Trophoblast cell (in vitro differentiated cells and primary cell): ENCODE data around the gene LYVE1.
A peak's percentile ranks its signal among the peaks of the same experiment; 100 is the strongest.

ENCODE experiments used
- DNase-seq, 2 donors: peaks; one replicate each; pipeline ENCODE4 v3.0.0-alpha.2; 2016
- H2AFZ ChIP-seq: 2 replicates; pipeline ENCODE4 v1.6.1; 2013; ENCODE audit warnings: low read length, moderate library complexity, mild to moderate bottlenecking; ENCODE audit not compliant: insufficient read depth, poor library complexity
- H2AK5ac ChIP-seq: 2 replicates; pipeline ENCODE4 v1.6.1; 2013; ENCODE audit warnings: mild to moderate bottlenecking, low read length
- H2BK120ac ChIP-seq: 2 replicates; pipeline ENCODE4 v1.6.1; 2013; ENCODE audit warnings: low read length, mild to moderate bottlenecking, moderate library complexity; ENCODE audit not compliant: insufficient read depth, poor library complexity
- H2BK12ac ChIP-seq: 2 replicates; pipeline ENCODE4 v1.6.1; 2013; ENCODE audit warnings: mild to moderate bottlenecking, low read length, moderate library complexity
- H2BK5ac ChIP-seq: 2 replicates; pipeline ENCODE4 v1.6.1; 2013; ENCODE audit warnings: low read length, low read depth, moderate library complexity, mild to moderate bottlenecking; ENCODE audit not compliant: poor library complexity
- H3K14ac ChIP-seq: 2 replicates; pipeline ENCODE4 v1.6.1; 2013; ENCODE audit warnings: mild to moderate bottlenecking, low read length
- H3K18ac ChIP-seq: 2 replicates; pipeline ENCODE4 v1.6.1; 2013; ENCODE audit warnings: mild to moderate bottlenecking, low read length
- H3K23ac ChIP-seq: 2 replicates; pipeline ENCODE4 v1.6.1; 2013; ENCODE audit warnings: low read length
- H3K27ac ChIP-seq: 2 replicates; pipeline ENCODE4 v1.5.1; 2013; ENCODE audit warnings: low read depth, mild to moderate bottlenecking, inconsistent platforms, low read length, moderate library complexity
- H3K27me3 ChIP-seq: 2 replicates; pipeline ENCODE4 v1.6.1; 2013; ENCODE audit warnings: inconsistent platforms, mild to moderate bottlenecking, low read length, moderate library complexity; ENCODE audit not compliant: insufficient read depth
- H3K36me3 ChIP-seq, 2 experiments: 1 replicate in 1 of 2; 2 replicates in 1 of 2; pipeline ENCODE4 v1.6.1; 2013; ENCODE audit warnings: low read length in 2 of 2, mild to moderate bottlenecking in 2 of 2, moderate library complexity in 1 of 2; ENCODE audit not compliant: insufficient read depth in 2 of 2, control insufficient read depth in 1 of 2
- H3K4ac ChIP-seq: 2 replicates; pipeline ENCODE4 v1.6.1; 2013; ENCODE audit warnings: low read depth, mild to moderate bottlenecking, low read length, moderate library complexity
- H3K4me1 ChIP-seq, 2 experiments: 1 replicate in 1 of 2; 2 replicates in 1 of 2; pipeline ENCODE4 v1.6.1; 2013; ENCODE audit warnings: low read length in 2 of 2, mild to moderate bottlenecking in 2 of 2, moderate library complexity in 1 of 2; ENCODE audit not compliant: insufficient read depth in 2 of 2, control insufficient read depth in 1 of 2
- H3K4me2 ChIP-seq: 2 replicates; pipeline ENCODE4 v1.6.1; 2013; ENCODE audit warnings: inconsistent platforms, mild to moderate bottlenecking, low read length, moderate library complexity
- H3K4me3 ChIP-seq: 2 replicates; pipeline ENCODE4 v1.5.1; 2013; ENCODE audit warnings: mild to moderate bottlenecking, low read depth, low read length, inconsistent platforms
- H3K79me1 ChIP-seq: one replicate; pipeline ENCODE4 v1.6.1; 2013; ENCODE audit warnings: low read length
- H3K79me2 ChIP-seq: 2 replicates; pipeline ENCODE4 v1.6.1; 2013; ENCODE audit warnings: low read length, mild to moderate bottlenecking; ENCODE audit not compliant: control insufficient read depth, insufficient read depth, poor library complexity
- H3K9ac ChIP-seq: 2 replicates; pipeline ENCODE4 v1.6.1; 2013; ENCODE audit warnings: mild to moderate bottlenecking, low read length
- H3K9me3 ChIP-seq: 2 replicates; pipeline ENCODE4 v1.6.1; 2013; ENCODE audit warnings: low read depth, mild to moderate bottlenecking, control low read depth, inconsistent platforms, low read length; ENCODE audit not compliant: insufficient read depth
- H4K12ac ChIP-seq: 2 replicates; pipeline ENCODE4 v1.6.1; 2013; ENCODE audit warnings: low read depth, mild to moderate bottlenecking, low read length, moderate library complexity
- H4K8ac ChIP-seq: 2 replicates; pipeline ENCODE4 v1.6.1; 2013; ENCODE audit warnings: low read depth, mild to moderate bottlenecking, low read length, moderate library complexity
- H4K91ac ChIP-seq: one replicate; pipeline ENCODE4 v1.6.1; 2013; ENCODE audit warnings: low read depth, mild to moderate bottlenecking, low read length, moderate library complexity
- WGBS: extraction: QIAGEN DNeasy Blood & Tissue Kit; methylation state at CpG from one replicate; pipeline ENCODE4 v1.1.7; 2013; ENCODE audit warnings: missing lambda C conversion rate; ENCODE audit not compliant: insufficient read length, insufficient coverage; ENCODE audit errors: extremely low coverage; 5-methylcytosine and 5-hydroxymethylcytosine counted together

Gene LYVE1

GRCh38 chr11:10604798-10605197, 36.3 kb upstream of the LYVE1 start:
- Histone ChIP-seq H3K36me3 (no peaks in the 10 kb centered on the region), H2BK5ac (no peak overlapping the region), H3K23ac (no peak overlapping the region), H3K79me1 (no peaks in the 10 kb centered on the region), H3K4me3 (no peak overlapping the region), H4K91ac (no peak overlapping the region), H2BK12ac (no peak overlapping the region), H3K14ac (no peak overlapping the region), H2AFZ (no peak overlapping the region), H4K12ac (no peak overlapping the region), H3K9me3 (peaks cover 3% of the 10 kb centered on the region), H3K27ac (no peak overlapping the region), H3K9ac (no peak overlapping the region), H2BK120ac (no peak overlapping the region), H2AK5ac (no peak overlapping the region), H3K18ac (no peak overlapping the region), H3K4me2 (no peak overlapping the region), H3K79me2 (no peaks in the 10 kb centered on the region), H3K27me3 (no peaks in the 10 kb centered on the region), H3K4me1 (peaks cover 8 to 18% of the 10 kb centered on the region in 2 experiments), H3K4ac (no peak overlapping the region), H4K8ac (no peak overlapping the region)
- WGBS, result no CpG with 5 or more reads among the region's 3 CpGs
- DNase-seq, result no peak

GRCh38 chr11:10604340-10604748, 35.9 kb upstream of the LYVE1 start:
- H3K9ac ChIP-seq, result no peak overlapping the region
- H2BK12ac ChIP-seq, result no peak overlapping the region
- H2BK120ac ChIP-seq, result no peak overlapping the region
- H4K8ac ChIP-seq, result no peak overlapping the region
- H3K4me2 ChIP-seq, result no peak overlapping the region
- no peaks in the 10 kb centered on the region for H3K36me3 ChIP-seq
- no peak overlapping the region for H3K18ac ChIP-seq
- no peak overlapping the region for H3K27ac ChIP-seq
- no peaks in the 10 kb centered on the region for H3K27me3 ChIP-seq
- peaks cover 8 to 19% of the 10 kb centered on the region in 2 experiments for H3K4me1 ChIP-seq
- H3K79me1 ChIP-seq, result peaks cover 2% of the 10 kb centered on the region
- no peak overlapping the region for H3K4ac ChIP-seq
- H3K9me3 ChIP-seq, result peaks cover 3% of the 10 kb centered on the region
- H3K23ac ChIP-seq, result no peak overlapping the region
- WGBS, result no CpG with 5 or more reads among the region's 9 CpGs
- no peak overlapping the region for H4K91ac ChIP-seq
- no peak overlapping the region for H3K4me3 ChIP-seq
- H3K14ac ChIP-seq, result no peak overlapping the region
- DNase-seq, result peak in 1 of 2 donors; percentile 81
- H2AFZ ChIP-seq, result no peak overlapping the region
- no peak overlapping the region for H2AK5ac ChIP-seq
- H2BK5ac ChIP-seq, result no peak overlapping the region
- H4K12ac ChIP-seq, result no peak overlapping the region
- no peaks in the 10 kb centered on the region for H3K79me2 ChIP-seq

- Histone ChIP-seq H4K12ac (no peak overlapping the region), H3K27me3 (no peaks in the 10 kb centered on the region), H3K23ac (no peak overlapping the region), H3K79me2 (no peaks in the 10 kb centered on the region), H3K18ac (no peak overlapping the region), H4K91ac (no peak overlapping the region), H2BK120ac (no peak overlapping the region), H3K4me3 (no peak overlapping the region), H3K27ac (no peak overlapping the region), H3K9ac (no peak overlapping the region), H3K79me1 (peaks cover 2% of the 10 kb centered on the region), H2BK5ac (no peak overlapping the region), H3K14ac (no peak overlapping the region), H3K4me2 (no peak overlapping the region), H2BK12ac (peak overlapping the region; percentile 32), H2AFZ (no peak overlapping the region), H3K36me3 (no peaks in the 10 kb centered on the region), H3K4ac (no peak overlapping the region), H2AK5ac (no peak overlapping the region), H4K8ac (no peak overlapping the region), H3K9me3 (peaks cover 3% of the 10 kb centered on the region), H3K4me1 (peaks cover 8 to 19% of the 10 kb centered on the region in 2 experiments)
- DNase-seq, result peak; percentile 76 to 88
- WGBS, result no CpG with 5 or more reads among the region's 5 CpGs
These were observed 35.3 kb upstream of the LYVE1 start for GRCh38 chr11:10603721-10604297.

- Histone ChIP-seq H3K18ac (no peak overlapping the region), H3K4ac (no peak overlapping the region), H3K4me2 (no peak overlapping the region), H3K79me2 (no peaks in the 10 kb centered on the region), H4K8ac (no peak overlapping the region), H2AFZ (no peak overlapping the region), H3K9ac (no peak overlapping the region), H2BK120ac (no peak overlapping the region), H3K4me1 (peaks cover 8 to 19% of the 10 kb centered on the region in 2 experiments), H3K23ac (no peak overlapping the region), H3K4me3 (no peak overlapping the region), H3K14ac (no peak overlapping the region), H3K27me3 (no peaks in the 10 kb centered on the region), H3K9me3 (peaks cover 3% of the 10 kb centered on the region), H3K79me1 (peaks cover 2% of the 10 kb centered on the region), H4K12ac (no peak overlapping the region), H3K36me3 (no peaks in the 10 kb centered on the region), H4K91ac (no peak overlapping the region), H2BK12ac (no peak overlapping the region), H3K27ac (no peak overlapping the region), H2BK5ac (no peak overlapping the region), H2AK5ac (no peak overlapping the region)
- DNase-seq, result no peak
- WGBS, result no CpG with 5 or more reads among the region's 12 CpGs
These were observed 34.5 kb upstream of the LYVE1 start for GRCh38 chr11:10602945-10603344.
